LoVo (cell line): ENCODE data around the gene FDX2.
"Not testable (repeated sequence)": the region's sequence is repeated elsewhere in the genome, so short reads cannot be mapped to it uniquely, and the experiment has no call there.

ENCODE experiments used
- DNase-seq: peaks from one replicate; pipeline ENCODE4 v3.0.0-alpha.2; 2016; ENCODE audit warnings: low spot score

FDX2 gene

DNA sequence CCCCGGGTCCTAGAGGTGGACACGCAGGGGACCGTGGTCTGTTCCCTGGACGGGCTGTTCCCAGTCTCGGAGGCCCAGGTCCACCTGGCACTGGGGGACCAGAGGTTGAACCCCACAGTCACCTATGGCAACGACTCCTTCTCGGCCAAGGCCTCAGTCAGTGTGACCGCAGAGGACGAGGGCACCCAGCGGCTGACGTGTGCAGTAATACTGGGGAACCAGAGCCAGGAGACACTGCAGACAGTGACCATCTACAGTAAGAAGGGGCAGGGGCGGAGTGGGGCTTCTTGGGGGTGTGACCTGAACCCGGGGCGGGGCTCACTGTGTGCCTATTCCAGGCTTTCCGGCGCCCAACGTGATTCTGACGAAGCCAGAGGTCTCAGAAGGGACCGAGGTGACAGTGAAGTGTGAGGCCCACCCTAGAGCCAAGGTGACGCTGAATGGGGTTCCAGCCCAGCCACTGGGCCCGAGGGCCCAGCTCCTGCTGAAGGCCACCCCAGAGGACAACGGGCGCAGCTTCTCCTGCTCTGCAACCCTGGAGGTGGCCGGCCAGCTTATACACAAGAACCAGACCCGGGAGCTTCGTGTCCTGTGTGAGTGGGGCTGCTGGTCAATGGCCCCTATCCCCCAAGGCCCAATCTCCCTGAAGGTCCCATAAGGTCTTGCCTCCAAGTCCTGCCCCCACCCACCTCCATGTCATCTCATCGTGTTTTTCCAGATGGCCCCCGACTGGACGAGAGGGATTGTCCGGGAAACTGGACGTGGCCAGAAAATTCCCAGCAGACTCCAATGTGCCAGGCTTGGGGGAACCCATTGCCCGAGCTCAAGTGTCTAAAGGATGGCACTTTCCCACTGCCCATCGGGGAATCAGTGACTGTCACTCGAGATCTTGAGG is 31.5 kb downstream of the FDX2 start:
- no peak for DNase-seq

DNA sequence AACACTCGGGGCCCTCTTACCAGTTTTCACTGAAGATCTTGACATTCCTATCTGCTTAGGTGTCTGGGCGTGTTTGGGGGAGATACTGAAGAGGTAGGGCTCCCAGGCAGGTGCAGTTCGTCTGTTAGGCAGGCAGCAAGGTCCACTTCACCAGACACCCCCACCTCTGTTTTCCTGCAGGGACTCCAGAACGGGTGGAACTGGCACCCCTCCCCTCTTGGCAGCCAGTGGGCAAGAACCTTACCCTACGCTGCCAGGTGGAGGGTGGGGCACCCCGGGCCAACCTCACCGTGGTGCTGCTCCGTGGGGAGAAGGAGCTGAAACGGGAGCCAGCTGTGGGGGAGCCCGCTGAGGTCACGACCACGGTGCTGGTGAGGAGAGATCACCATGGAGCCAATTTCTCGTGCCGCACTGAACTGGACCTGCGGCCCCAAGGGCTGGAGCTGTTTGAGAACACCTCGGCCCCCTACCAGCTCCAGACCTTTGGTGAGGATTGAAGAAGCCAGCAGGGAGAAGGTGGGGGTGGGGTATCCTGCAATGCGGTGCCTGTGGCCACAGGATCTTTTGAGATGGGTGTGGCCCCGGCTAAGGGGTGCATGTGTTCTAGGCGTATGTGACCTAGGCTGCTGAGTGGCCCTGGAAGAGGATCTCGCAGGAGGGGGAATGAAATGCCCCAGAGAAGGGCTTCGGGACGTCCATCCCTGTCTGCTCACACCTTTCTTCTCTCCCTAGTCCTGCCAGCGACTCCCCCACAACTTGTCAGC is 32.3 kb downstream of the FDX2 start:
- peak; percentile 50 for DNase-seq

DNA sequence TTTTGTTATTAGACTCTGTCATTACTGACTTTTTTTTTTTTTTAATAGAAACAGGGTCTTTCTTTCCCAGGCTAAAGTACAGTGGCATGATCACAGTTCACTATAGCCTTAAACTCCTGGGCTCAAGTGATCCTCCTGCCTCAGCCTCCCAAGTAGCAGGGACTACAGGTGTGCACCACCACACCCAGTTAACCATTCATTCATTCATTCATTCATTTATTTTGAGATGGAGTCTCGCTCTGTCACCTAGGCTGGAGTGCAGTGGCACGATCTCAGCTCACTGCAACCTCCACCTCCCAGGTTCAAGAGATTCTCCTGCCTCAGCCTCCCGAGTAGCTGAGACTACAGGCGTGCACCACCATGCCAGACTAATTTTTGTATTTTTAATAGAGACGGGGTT is 33.8 kb downstream of the FDX2 start:
- DNase-seq, result not testable (repeated sequence)

DNA sequence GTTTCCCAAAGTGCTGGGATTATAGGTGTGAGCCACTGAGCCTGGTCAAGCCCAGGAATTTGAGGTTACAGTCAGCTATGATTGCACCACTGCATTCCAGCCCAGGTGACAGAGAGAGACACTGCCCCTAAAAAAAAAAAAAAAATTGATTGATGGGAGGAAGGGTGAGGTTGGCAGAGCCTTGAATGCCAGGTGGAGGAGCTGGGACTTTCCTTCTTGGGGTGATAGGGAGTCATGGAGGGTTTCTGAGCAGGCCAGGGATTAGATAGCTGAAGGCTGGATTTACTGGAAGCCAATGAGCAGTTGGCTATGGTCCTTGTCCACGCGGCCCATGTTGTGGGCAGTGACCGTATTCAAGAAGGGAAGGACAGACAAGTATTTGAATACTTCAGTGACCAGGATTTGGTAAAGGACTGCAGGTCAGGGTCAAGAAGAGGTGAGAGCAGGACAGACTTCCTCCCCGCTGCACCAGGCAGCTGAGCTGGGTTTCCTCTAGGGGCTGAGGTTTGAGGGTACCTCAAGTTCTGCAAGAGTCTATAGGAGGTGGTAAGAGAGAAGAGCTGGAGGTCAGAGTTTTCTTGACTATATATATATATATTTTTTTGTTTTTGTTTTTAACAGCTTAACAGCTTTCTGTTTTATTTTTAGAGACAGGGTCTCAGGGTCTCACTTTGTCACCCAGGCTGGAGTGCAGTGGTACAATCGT is 35.9 kb downstream of the FDX2 start:
- DNase-seq, result no peak

DNA sequence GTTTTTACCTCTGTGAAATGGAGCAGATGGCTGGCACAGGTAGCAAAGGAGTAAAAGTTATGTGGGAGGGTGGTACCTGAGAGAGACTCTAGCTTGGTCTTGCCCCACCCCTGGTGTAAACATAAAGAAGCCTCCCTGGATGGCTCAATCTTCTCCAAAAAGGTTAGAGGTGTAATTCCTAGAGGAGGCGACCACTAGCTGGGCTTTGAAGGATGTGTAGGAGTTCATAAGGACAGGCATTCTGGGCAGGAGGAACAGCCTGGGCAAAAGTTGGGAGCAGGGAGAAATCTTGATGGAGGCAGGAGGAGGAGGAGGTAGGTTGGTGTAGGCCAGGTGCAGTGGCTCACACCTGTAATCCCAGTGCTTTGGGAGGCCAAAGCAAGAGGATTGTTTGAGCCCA is 36.9 kb downstream of the FDX2 start:
- no peak for DNase-seq

DNA sequence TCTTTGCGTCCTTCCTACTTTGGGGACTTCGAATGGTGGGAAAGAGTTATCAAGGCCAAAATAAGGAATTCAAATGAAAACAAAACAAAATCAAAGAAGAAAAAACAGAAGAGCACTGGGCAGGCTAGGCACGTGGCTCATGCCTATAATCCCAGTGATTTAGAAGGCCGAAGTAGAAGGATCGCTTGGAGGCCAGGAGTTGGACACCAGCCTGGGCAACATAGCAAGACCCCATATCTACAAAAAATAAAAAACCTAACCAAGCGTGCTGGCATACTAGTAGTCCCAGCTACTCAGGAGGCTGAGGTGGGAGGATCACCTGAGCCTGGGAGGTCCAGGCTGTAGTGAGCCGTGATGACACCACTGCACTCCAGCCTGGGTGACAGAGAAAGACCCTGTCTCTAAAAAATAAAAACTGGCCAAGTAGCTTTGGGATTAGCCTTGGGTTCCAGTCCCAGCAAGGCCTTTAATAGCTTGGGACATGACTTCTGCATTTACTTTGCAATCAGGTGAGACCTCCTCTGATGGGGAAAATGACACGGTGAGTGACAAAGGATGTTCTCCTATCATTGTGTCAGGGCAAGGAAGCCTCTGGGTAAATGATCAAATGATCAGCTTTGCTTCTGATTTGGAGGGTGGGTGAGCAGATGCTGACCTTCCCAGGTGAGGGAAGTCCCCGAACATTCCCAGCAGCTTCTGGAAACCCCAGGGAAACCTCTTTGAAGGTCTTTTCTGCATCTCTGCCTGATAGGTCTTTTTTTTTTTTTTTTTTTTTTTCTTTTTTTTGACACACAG is 37.8 kb downstream of the FDX2 start:
- no peak for DNase-seq

DNA sequence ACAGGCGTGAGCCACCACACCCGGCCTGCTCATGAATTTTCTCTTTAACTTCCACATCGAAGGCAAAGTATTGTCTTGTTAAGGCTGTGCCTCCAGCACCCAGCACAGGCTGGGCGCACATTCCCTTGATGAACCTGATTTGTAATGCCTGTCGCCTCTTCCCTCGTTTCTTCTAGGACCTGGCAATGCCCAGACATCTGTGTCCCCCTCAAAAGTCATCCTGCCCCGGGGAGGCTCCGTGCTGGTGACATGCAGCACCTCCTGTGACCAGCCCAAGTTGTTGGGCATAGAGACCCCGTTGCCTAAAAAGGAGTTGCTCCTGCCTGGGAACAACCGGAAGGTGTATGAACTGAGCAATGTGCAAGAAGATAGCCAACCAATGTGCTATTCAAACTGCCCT is 41.2 kb downstream of the FDX2 start:
- DNase-seq, result no peak

DNA sequence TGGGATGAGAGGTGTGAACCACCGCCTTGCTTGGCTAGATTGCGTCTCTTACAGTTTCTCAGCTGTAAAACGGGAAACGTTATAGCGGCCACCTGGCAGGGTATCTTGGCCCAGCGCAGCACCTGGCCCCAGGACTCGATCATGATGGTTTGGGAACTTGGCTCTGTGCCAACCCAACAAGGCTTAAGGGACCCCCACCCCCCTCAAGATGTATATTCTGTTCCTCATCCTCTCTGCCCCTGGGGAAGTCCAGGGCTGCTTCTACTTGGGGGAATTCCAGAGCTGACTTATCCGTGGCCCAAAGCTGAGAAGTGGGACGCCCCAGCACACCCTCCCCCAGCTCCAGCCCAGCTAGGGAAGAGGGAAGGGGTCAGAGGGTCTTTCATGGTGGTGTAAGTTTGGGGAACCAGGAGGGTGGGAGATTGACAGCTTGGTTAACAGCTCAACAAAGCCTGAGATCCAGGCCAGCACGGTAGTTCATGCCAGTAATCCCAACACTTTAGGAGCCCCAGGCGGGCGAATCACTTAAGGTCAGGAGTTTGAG is 44.2 kb downstream of the FDX2 start:
- no peak for DNase-seq

DNA sequence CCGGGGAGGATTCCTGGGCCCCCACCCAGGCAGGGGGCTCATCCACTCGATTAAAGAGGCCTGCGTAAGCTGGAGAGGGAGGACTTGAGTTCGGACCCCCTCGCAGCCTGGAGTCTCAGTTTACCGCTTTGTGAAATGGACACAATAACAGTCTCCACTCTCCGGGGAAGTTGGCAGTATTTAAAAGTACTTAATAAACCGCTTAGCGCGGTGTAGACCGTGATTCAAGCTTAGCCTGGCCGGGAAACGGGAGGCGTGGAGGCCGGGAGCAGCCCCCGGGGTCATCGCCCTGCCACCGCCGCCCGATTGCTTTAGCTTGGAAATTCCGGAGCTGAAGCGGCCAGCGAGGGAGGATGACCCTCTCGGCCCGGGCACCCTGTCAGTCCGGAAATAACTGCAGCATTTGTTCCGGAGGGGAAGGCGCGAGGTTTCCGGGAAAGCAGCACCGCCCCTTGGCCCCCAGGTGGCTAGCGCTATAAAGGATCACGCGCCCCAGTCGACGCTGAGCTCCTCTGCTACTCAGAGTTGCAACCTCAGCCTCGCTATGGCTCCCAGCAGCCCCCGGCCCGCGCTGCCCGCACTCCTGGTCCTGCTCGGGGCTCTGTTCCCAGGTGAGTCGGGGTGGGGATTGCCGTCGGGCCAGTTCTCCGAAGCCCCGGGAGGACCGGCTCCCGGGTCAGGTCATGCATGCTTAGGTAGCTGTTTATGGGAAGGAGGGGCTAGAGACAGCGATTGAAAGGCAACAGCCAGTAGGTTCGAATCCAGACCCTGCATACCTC is 45.0 kb downstream of the FDX2 start, which contains the start of gene ICAM1:
Gene ICAM1, plus strand, starts transcription at position 505 of the 779 bp plus-strand sequence. Its CDS starts 40 bp downstream, at position 545.
- no peak for DNase-seq

DNA sequence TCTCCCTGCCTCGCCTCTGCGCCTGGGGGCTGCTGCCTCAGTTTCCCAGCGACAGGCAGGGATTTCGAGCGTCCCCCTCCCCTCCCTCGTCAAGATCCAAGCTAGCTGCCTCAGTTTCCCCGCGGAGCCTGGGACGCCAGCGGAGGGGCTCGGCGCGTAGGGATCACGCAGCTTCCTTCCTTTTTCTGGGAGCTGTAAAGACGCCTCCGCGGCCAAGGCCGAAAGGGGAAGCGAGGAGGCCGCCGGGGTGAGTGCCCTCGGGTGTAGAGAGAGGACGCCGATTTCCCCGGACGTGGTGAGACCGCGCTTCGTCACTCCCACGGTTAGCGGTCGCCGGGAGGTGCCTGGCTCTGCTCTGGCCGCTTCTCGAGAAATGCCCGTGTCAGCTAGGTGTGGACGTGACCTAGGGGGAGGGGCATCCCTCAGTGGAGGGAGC is 45.6 kb downstream of the FDX2 start:
- DNase-seq, result no peak

DNA sequence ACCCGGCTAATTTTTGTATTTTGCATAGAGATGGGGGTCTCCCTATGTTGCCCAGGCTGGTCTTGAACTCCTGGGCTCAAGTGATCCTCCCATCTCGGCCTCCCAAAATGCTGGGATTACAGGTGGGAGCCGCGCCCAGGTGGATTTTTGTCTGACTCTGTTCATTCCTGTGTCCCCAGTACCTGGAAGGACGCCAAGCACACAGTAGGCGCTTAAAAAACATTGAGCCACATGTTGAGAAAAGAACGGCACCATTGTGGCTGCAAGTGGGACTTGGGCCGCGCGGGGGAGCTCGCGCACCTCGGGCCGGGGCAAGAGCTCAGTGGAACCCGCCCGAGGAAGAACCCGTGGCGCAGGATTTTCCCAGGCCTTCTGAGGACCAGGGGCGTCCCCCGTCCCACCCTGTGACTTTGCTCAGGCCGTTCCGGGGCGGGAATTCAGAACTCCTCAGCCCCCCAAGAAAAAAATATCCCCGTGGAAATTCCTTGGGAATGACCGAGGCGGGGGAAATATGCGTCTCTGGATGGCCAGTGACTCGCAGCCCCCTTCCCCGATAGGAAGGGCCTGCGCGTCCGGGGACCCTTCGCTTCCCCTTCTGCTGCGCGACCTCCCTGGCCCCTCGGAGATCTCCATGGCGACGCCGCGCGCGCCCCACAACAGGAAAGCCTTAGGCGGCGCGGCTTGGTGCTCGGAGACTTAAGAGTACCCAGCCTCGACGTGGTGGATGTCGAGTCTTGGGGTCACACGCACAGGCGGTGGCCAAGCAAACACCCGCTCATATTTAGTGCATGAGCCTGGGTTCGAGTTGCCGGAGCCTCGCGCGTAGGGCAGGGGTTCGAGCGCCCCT is 46.3 kb downstream of the FDX2 start:
- peak; percentile 76 for DNase-seq

DNA sequence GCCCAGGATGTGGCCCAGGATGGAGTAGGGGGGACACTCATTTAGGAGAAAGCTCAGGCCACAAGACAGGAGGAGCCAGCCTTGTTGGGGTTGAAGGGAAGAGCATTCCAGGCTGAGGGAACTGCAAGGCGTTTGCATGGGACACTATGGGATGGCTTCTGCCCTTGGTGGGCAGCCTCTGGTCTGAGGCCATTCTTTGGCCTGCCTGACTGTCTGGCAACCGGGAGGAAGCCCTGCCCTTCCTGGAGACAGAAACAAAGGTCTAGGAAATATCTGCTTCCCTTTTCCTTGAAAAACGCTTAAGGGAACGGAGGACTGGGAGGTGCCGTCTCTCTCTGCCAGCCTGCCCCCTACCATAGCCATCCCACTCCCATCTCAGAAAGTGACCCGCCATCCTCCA is 47.7 kb downstream of the FDX2 start:
- no peak for DNase-seq

DNA sequence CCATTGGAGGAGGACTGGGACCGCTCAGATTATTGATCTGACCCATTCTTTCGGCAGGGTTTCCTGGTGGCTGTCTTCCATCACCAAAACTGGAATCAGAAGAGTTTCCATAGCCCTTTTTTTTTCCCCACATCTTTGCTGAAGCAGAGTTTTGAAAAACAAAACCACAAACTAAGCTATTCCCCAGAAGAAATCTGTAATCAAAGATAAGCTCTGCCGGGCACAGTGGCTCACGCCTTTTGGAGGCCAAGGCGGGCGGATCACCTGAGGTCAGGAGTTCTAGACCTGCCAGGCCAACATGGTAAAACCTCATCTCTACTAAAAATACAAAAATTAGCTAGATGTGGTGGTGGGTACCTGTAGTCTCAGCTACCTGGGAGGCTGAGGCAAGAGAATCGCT is 49.1 kb downstream of the FDX2 start:
- DNase-seq, result no peak

DNA sequence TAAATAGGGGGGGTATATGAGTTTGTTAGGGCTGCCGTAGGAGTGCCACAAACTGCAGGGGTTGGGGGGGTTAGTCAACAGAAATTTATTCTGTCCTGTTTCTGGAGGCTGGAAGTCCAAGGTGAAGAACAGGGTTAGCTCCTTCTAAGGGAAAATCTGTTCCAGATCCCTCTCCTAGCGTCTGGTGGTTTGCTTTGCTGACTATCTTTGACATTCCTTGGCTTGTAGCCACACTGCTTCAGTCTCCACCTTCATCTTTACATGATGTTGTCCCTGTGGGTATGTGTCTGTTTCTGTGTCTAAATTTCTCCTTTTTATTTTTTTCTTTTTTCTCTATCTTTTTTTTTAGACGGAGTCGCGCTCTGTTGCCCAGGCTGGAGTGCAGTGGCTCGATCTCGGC is 53.0 kb downstream of the FDX2 start:
- DNase-seq, result no peak

DNA sequence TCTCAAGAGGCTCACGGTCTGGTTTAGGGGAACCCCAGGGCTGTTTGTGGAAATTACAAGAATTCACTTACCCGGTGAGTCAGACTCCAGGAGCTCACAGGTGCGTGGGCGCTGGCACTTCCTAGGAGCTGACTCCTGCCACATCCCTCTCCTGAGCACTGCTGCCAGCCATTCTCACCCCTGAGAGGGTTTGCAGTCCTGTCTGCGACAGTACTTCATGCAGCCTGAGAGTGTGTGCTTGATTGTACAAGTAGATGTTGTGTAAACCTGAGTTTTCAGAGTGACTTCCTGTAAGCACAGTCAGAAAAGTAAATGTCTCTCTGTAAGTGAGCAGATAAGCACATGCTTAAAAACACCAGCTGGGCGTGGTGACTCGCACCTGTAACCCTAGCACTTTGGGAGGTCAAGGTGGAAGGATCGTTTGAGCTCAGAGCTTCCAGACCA is 55.7 kb downstream of the FDX2 start:
- DNase-seq, result no peak
